ENCODE measurements around the gene YES1.

The YES1 gene

GRCh38 chr18:811892-812375, at the start of gene YES1:
YES1 (minus strand) TSS chr18:812242; CDS start chr18:756827, 55,415 bp downstream.
- DNase-seq (ENCODE audit: low read depth in 3 of 3): peak in 1 of 3 experiments; percentile 56

DNA sequence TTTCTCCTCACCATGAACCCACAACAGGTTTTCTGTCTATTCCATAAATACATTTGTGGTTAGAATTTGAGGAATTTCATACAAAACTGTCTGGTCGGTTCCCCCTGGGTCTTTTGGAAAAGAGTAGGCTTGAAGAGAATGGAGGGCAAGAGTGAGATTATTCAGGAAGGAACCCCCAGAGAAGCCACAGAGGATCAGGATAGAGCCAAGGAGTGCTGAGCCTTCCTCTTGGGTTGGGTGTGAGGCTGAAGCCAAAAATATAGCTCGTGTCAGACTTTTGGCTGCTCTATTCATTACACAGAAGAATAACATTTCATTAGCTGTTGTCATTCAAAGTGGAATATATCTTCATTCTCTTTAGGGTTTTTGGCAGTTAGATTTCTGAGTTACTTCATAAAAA, 45.9 kb upstream of the YES1 start:
- no peak for DNase-seq (ENCODE audit: low read depth in 3 of 3)

DNA sequence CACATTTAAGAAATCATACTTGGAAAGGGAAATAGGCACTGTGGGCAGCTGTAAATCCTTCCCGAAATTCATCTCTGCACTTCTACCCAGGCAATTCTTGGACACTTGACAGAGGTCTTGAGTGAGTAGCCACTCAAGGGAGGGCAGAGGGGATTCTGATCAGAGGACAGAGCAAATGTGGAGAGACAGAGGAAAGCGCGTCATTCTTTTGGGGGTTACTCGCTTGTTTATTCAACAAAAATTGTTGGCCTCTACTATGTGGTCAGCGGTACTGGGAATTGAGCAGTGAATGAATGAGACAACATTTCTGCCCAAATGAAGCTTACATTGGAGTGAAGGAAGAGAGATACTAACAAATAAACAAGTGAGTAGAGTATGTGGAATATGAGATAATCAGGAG, 41.4 kb upstream of the YES1 start:
- no peak for DNase-seq (ENCODE audit: low read depth in 3 of 3)

DNA sequence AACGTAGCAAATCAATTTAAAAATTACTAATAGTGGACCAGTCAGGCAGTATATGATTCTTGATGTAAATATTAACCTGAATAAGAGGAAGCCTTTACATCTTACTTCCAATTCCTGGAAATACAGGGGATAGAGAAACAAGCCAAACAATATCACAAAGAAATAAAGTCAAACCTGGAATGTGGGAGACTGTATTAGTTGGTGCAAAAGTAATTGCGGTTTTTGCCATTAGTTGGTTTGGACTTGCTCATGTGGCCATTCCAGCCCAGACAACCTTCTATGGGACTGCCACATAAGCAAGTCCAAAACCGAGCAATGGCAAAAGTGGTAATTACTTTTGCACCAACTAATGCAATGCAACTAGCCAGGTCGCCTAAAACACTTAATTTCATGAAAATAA, 38.9 kb upstream of the YES1 start:
- DNase-seq (ENCODE audit: low read depth in 3 of 3): no peak

GRCh38 chr18:849021-849420, 37.0 kb upstream of the YES1 start:
- DNase-seq (ENCODE audit: low read depth in 3 of 3): no peak

DNA sequence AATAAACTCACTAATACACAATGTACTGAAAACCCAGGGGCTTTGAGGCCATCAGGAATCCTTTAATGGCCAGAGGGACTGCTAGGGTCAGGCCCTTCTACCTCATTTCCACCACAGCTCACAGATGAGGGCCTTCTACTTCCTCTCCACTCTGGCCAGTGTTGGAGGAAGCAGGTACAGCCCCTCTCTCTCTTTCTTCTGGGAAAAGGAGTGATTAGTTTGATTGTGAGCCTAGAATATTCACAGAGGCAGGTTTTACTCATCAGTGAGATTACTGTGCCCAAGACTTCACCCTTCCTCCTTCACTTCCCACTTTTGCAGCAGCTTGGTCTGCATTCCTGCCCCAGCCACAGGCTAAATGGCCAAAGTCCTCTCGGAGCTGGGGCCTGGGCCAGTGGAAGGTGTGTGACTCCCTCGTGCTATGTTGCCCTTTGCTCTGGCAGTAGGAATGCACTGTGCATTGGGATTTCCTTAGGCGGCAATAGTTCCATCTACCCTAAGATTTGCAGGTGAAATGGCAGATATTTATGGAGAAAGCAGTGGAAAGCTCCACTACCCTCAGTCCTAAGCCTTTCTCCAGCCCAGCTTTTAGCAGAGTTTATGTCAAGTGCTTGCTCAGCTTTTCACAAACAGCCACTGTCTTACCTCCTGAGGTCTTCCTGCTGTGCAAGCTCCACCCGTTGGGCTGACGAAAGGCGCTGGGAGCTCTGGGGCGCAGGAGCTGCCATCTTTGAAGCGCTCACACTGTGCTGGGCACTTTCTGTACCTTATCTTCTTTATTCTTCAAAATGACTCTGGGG, 36.2 kb upstream of the YES1 start:
- DNase-seq (ENCODE audit: low read depth in 3 of 3): no peak

DNA sequence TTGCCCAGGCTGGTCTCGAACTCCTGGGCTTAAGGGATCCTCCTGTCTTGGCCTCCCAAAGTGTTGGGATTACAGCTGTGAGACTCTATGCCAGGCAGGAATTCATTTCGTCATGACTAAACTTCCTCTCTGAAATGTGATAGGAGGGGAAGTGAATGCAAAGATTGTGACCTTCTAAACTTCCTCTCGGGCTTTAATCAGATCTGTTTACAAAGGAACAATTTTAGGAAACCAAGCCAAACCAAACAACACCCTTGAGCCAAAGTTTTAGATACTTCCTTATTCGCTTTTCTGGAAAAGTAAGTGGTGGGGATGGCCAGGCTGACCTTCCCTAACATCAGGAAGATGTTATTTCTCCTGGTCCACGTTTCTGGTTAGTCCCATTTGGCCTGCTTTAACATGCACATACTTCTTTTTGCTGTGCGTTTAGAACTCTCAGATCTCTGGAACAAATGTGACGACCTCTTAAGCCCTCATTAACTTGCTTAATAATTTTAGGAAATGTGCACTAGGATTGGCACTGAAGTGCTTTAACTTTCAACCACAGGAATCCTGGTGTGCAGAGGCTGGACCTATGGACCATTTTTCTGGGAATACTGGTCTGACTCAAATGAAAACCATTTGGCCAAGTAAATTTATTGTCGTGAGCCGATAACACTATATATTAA, 33.2 kb upstream of the YES1 start:
- DNase-seq (ENCODE audit: low read depth in 3 of 3): no peak

- DNase-seq (ENCODE audit: low read depth in 3 of 3): no peak
Observed at GRCh38 chr18:841647-842370, 29.8 kb upstream of the YES1 start.

DNA sequence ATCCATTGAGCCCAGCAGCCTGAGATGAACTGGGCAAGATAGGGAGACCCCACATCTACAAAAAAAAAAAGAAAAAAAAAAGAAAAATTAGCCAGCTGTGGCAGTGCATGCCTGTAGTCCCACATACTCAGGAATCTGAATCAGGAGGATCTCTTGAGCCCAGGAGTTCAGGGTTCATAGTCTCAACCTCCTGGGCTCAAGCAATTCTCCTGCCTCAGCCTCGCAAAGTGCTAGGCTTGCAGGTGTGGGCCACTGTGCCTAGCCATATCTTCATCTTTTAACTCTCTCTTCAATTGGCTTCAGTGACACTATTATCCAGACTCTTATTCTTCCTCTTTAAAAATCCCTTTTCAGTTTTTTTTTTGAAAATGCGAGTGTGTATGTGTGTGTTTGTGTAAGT, 28.5 kb upstream of the YES1 start:
- no peak for DNase-seq (ENCODE audit: low read depth in 3 of 3)

DNA sequence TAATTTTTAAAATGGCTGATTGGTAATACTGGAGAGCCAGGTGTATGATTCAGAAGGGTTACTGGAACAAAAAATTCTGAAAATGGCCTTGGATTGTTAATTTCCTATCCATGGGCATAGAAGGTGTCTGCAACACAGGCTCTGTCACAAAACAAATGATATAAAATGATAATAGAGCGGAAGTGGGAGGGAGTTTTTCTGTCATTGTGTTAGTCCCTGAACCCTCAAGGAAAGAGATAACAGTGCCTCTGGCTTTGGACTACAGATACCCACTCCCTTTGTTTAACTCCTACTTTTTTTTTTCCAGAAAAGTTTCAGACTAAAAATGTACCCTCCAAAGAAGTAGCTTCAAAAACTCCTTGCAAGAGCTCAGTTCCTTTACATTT, 28.0 kb upstream of the YES1 start:
- no peak for DNase-seq (ENCODE audit: low read depth in 3 of 3)

GRCh38 chr18:839224-840022, 27.4 kb upstream of the YES1 start:
- peak; percentile 69 to 85 (median 83) for DNase-seq (ENCODE audit: low read depth in 3 of 3)

DNA sequence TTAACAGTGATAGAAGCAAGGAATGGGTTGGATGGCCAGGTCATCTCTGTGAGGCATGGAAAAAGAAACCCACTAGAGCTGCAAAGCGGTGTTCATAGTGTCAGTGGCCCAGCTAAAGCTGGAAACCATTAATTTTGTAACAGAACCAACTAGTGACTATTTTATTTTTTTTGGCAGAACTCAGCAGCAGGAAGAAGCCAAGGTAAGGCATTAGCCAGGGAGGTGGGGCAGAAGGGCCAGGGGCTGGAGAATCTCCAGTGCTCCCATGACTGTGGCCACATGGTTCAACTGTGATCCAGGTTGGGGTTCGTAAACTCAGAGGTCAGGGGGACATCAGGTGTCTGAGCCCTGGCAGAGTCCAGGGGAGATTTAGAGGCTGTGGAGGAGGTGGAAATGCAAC, 25.9 kb upstream of the YES1 start:
- no peak for DNase-seq (ENCODE audit: low read depth in 3 of 3)

- no peak for DNase-seq (ENCODE audit: low read depth in 3 of 3)
Observed at GRCh38 chr18:834082-834720, 22.2 kb upstream of the YES1 start.

GRCh38 chr18:833197-833596, 21.2 kb upstream of the YES1 start:
- no peak for DNase-seq (ENCODE audit: low read depth in 3 of 3)

GRCh38 chr18:832085-832681, 20.1 kb upstream of the YES1 start:
- no peak for DNase-seq (ENCODE audit: low read depth in 3 of 3)

GRCh38 chr18:830315-830901, 18.4 kb upstream of the YES1 start:
- peak in 1 of 3 experiments; percentile 14 for DNase-seq (ENCODE audit: low read depth in 3 of 3)

GRCh38 chr18:829432-829831, 17.4 kb upstream of the YES1 start:
- DNase-seq (ENCODE audit: low read depth in 3 of 3): no peak

DNA sequence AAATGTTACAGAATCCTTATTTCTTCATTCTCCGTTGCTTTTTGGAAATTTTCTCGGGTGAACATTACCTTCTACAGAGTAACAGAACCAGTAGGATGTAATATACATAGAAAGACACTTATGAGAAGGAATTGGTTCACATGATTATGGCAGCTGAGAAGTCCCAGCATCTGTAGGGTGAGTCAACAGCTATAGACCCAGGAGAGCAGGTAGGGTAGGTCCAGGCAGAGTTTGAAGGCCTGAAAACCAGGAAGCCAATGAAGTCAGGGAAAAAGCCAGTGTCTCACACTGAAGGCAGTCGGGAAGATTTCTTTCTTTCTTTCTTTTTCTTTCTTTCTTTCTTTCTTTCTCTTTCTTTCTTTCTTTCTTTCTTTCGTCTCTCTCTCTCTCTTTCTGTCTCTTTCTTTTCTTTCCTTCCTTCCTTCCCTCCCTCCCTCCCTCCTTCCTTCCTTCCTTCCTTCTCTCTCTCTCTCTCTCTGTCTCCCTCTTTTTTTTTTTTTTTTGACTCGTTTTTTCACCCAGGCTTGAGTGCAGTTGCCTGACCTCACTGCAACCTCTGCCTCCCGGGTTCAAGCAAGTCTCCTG, 15.1 kb upstream of the YES1 start:
- no peak for DNase-seq (ENCODE audit: low read depth in 3 of 3)

DNA sequence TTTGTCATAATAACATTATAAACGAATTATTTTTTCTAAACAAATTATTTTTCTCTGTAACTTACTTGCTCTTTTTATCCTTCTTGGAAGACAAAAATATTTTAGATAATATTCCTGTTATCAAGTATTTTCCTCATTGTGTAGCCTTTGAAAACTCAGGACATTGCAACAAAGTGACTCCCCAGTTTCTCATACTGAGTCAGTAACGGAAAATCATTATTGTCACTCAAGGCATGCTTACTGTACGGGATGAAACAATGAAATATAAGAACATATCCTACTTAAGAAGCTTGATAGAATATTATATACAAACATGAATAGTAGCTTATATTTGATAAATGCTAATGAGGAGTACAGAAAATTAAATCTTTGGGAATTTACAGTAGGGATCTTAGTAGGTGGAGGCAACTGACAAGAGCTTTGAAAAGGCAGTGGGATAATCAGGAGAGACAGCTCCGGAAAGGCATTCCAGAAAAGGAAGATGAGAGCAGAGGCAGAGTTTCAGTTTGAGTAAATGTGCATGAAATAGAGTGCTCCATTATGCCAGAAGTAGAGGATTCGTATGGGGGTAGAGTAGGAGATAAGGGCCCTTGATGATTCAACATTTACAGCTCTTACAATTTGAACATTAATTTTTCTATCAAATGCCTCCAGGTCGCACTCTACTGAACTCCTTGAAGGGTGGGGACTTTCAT, 14.0 kb upstream of the YES1 start:
- no peak for DNase-seq (ENCODE audit: low read depth in 3 of 3)

Measured in stimulated activated CD4-positive, alpha-beta T cell treated with anti-CD3 and anti-CD28 coated beads, TNF-alpha, amount 100 ng/mL, for 4 hours (primary cell).